Activated CD8-positive, alpha-beta memory T cell treated with anti-CD3 and anti-CD28 coated beads, Interleukin-2, amount 50 U/mL, for 24 hours (primary cell): ENCODE data around the gene RXRB.

Source experiments
- DNase-seq: peaks from one replicate; pipeline ENCODE4 v3.0.0-alpha.2; 2020; ENCODE audit errors: extremely low read depth

The RXRB gene

GRCh38 chr6:33197431-33198048, 2.9 kb downstream of the RXRB start:
- DNase-seq: no peak

GRCh38 chr6:33195304-33196165, 4.9 kb downstream of the RXRB start:
- no peak for DNase-seq

- DNase-seq: no peak
Observed at GRCh38 chr6:33194431-33194979, 6.0 kb downstream of the RXRB start.

GRCh38 chr6:33193619-33194018, 6.8 kb downstream of the RXRB start:
- DNase-seq: no peak

DNA sequence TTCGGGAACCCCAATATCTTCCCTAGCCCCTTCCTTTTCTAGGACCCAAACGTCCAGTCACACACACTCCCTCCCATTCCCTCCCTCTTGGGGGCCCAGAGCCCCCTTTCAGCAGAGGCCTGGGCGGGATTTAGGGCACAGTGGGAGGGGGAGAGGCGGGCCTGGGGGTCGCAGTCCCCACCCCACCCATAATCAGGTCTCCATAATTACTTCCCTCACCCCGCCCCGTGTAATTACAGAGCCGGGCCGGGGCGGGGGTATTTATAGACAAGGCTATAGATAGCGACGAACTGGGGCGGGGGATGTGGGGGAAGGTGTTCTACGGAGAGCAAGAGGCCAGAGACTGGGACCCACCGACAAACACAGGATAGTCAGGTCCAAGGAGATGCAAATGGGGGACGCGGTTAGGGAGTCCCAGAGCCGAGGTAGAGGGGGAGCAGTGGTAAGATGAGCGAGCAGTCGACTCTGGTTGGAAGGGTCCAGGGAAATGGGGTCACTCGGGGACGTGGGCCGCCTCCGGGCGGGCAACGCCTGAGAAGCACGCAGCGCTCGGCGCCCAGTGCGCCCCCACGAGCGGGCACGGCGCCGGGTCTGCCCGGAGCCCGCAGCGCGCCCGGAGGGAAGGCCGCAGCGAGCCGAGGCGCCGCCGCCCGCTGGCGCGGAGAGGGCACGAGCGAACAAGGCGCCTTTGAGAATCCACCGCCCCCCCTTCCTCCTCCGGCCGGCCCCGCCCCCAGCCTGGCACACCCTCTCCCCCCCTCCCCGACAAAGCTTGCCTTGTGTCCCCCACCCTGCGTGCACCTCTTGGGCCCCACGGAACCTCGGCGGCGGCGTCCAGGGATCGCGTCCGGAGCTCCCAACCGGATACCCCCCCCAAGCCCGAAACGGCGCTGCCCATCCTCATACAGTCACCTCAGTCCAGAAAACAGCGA, 7.5 kb downstream of the RXRB start:
- DNase-seq: no peak

GRCh38 chr6:33192105-33192646, 8.3 kb downstream of the RXRB start, which contains the start of gene COL11A2:
COL11A2 (minus strand) TSS chr6:33192467; CDS start chr6:33192240, 227 bp downstream.
- DNase-seq: no peak

GRCh38 chr6:33191383-33192104, 8.9 kb downstream of the RXRB start:
- no peak for DNase-seq

- DNase-seq: no peak
Observed at GRCh38 chr6:33190504-33191107, 9.9 kb downstream of the RXRB start.

DNA sequence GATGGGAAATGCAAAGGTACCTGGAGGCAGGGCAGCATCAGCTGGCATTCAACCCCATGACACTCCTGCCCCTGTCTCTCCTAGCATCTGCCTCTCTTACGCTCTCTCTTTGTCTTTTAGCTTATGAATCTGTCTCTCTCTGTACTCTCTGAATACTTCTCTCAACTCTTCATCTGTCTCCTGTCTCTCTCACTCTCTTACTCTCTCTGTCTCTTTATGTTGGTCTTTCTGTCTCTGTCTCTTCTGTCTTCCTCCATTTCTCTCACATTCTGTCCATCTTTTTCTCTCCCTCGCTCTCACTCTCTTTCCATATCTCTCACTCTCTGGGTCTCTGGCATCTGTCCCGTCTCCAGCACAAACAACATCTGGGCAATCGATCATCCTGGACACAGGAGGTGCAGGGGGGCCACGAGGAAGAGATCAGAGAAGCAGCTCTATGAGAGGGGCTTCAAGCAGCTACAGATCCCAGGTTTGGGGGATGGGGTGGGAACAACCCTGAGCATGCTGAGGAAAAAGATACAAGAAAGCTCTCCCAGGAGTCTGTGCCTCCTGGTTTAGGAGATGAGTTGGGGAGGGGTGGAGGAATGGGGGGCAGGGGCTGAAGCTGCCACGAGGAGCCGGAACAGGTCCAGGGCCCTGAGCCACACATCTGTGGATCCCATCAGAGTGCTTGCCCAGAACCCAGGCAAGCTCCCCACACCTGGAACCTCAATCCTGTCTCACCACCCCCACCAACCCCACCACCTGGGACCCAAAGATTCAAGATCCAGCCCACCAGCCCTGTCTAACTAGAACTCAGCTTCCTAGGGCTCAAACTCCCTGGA, 10.6 kb downstream of the RXRB start:
- DNase-seq: no peak

DNA sequence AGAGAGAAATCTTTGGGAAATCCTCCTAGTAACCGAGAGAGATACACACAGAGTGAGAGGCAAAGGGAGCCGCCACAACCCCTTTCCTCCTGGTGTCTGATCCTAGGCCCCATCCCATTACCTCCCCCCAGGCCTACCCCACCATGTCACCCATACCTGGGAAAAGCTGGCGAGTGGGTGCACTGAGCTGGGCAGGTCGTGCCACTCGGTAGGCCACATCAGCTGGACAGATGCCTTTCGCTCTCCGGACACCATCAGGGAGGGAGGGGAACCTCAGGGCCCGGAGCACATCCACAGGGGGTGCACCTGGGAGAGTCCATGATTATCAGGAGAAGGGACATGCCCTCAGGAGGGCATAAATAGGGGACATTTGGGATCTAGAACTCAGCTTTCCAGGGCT, 11.3 kb downstream of the RXRB start:
- DNase-seq: no peak

DNA sequence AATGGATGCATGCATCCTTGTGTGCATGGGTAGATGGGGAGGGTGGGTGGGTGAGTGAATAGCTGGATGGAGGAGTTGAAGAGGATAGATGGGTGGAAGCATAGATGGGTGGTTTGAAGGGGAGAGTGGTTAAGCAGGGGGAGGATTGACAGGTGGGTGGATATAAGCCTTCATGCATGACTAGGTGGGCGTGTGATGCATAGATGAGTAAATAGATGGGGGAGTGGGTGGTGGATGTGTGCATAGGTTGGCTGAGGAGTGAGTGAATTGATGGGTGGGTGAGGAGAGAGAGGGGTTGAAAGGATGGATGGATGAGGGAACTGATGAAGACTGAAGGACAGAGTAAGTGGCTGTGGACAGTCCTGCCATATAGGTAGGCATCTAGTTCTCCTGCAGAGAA, 12.7 kb downstream of the RXRB start:
- DNase-seq: no peak

DNA sequence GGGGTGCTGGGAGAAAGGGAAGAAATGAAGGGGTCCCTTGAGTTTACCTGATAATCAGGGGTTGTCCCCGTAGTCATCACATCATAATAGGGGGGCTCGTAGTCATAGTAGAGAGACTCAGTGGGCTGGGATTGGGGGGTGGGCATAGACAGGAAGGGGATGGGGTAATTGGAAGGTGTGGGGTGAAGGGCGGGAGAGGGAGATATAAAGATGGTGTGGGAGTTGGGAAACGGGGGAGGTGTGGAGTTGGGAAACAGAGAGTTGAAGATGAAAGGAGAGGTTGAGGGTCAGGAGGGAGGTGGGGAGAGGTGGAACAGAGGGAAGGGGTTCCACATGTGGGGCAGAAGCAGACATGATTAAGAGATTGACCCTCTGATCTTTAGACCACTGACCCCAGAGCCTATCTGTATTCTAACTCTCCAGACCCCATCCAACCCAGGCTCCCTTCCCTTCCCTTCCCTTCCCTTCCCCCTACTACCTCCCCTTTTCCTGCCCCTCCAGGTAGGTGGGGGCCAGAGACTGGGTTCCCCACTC, 14.7 kb downstream of the RXRB start:
- no peak for DNase-seq

DNA sequence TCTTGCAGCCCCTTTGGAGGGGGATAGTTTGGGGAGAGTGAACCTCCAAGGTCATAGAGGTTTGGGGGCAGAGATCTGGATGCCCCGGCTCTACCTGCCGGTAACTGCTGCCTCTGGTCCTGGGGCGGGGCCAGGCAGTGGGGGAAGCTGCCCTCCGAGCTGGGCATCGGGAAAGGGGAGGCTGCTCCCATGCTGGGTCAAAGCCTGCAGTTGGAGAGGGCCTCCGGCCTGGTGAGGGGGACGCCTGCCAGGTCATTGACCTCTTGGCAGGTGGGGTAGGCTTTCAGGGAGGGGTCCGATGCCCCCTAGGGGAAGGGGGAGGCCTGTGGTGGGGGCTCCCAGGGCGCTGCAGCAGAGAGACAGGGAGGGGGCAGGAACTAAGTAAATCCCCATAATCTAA, 15.3 kb downstream of the RXRB start:
- no peak for DNase-seq

GRCh38 chr6:33183071-33183683, 17.3 kb downstream of the RXRB start:
- DNase-seq: no peak

- no peak for DNase-seq
Observed at GRCh38 chr6:33181141-33181540, 19.3 kb downstream of the RXRB start.

- DNase-seq: no peak
Observed at GRCh38 chr6:33178755-33179475, 21.6 kb downstream of the RXRB start.

- no peak for DNase-seq
Observed at GRCh38 chr6:33177552-33178446, 22.7 kb downstream of the RXRB start.
